KMS-11 (cell line): Measurements from ENCODE around the gene GPR101.

Source experiments
- H2AFZ ChIP-seq: fragments of 200-600 bp; sonication (generic); 2 replicates; pipeline ENCODE4 v1.6.1; 2016; ENCODE audit warnings: antibody characterized with exemption, mixed run types, low read depth
- H3K27ac ChIP-seq: fragments of 200-600 bp; sonication (generic); 2 replicates; pipeline ENCODE4 v1.6.1; 2016; ENCODE audit warnings: mild to moderate bottlenecking, mixed run types
- H3K27me3 ChIP-seq: fragments of 200-600 bp; sonication (generic); 2 replicates; pipeline ENCODE4 v1.6.1; 2017; ENCODE audit warnings: mild to moderate bottlenecking, low read depth, mixed run types, moderate library complexity; ENCODE audit not compliant: insufficient read depth
- H3K36me3 ChIP-seq: fragments of 200-600 bp; sonication (generic); 2 replicates; pipeline ENCODE4 v1.6.1; 2017; ENCODE audit warnings: mild to moderate bottlenecking, mixed run types; ENCODE audit not compliant: insufficient read depth
- H3K4me1 ChIP-seq: fragments of 200-600 bp; sonication (generic); 2 replicates; pipeline ENCODE4 v1.6.1; 2016; ENCODE audit warnings: mild to moderate bottlenecking, low read depth, mixed run types; ENCODE audit not compliant: poor library complexity, severe bottlenecking
- H3K4me2 ChIP-seq: fragments of 200-600 bp; sonication (generic); 2 replicates; pipeline ENCODE4 v1.7.0; 2016; ENCODE audit warnings: mild to moderate bottlenecking, mixed run types
- H3K4me3 ChIP-seq: fragments of 200-600 bp; sonication (generic); IDR thresholded peaks from 2 replicates; pipeline ENCODE4 v1.6.1; 2017; ENCODE audit warnings: low read depth, low read length, mixed read lengths; ENCODE audit not compliant: insufficient read depth
- H3K79me2 ChIP-seq: fragments of 200-600 bp; sonication (generic); 2 replicates; pipeline ENCODE4 v1.6.1; 2016; ENCODE audit warnings: low read depth, mixed run types; ENCODE audit not compliant: insufficient read depth
- H3K9ac ChIP-seq: fragments of 200-600 bp; sonication (generic); 2 replicates; pipeline ENCODE4 v1.6.1; 2016; ENCODE audit warnings: mild to moderate bottlenecking, mixed run types
- H4K20me1 ChIP-seq: fragments of 200-600 bp; sonication (generic); 2 replicates; pipeline ENCODE4 v1.6.1; 2016; ENCODE audit warnings: mild to moderate bottlenecking, mixed run types; ENCODE audit not compliant: insufficient read depth
- TF ChIP-seq, protein P1 (sequence below): fragments of 200-600 bp; sonication (generic); conservative IDR thresholded peaks from 2 replicates; pipeline ENCODE4 v1.6.1; 2017; ENCODE audit warnings: low read depth, mild to moderate bottlenecking, antibody characterized with exemption, low read length, moderate library complexity, mixed read lengths

Gene GPR101

GRCh38 chrX:137067147-137067546 lies 33.4 kb upstream of the GPR101 start:
- TF ChIP-seq, protein P1, sequence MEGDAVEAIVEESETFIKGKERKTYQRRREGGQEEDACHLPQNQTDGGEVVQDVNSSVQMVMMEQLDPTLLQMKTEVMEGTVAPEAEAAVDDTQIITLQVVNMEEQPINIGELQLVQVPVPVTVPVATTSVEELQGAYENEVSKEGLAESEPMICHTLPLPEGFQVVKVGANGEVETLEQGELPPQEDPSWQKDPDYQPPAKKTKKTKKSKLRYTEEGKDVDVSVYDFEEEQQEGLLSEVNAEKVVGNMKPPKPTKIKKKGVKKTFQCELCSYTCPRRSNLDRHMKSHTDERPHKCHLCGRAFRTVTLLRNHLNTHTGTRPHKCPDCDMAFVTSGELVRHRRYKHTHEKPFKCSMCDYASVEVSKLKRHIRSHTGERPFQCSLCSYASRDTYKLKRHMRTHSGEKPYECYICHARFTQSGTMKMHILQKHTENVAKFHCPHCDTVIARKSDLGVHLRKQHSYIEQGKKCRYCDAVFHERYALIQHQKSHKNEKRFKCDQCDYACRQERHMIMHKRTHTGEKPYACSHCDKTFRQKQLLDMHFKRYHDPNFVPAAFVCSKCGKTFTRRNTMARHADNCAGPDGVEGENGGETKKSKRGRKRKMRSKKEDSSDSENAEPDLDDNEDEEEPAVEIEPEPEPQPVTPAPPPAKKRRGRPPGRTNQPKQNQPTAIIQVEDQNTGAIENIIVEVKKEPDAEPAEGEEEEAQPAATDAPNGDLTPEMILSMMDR, result no peak
- no peak overlapping the region for H2AFZ ChIP-seq
- H3K4me1 ChIP-seq, result no peaks in the 10 kb centered on the region
- H3K27me3 ChIP-seq, result no peaks in the 10 kb centered on the region
- H3K4me3 ChIP-seq, result no peak overlapping the region
- H3K9ac ChIP-seq, result no peak overlapping the region
- no peaks in the 10 kb centered on the region for H4K20me1 ChIP-seq
- H3K27ac ChIP-seq, result no peak overlapping the region
- no peak overlapping the region for H3K4me2 ChIP-seq
- no peaks in the 10 kb centered on the region for H3K79me2 ChIP-seq
- no peaks in the 10 kb centered on the region for H3K36me3 ChIP-seq

DNA sequence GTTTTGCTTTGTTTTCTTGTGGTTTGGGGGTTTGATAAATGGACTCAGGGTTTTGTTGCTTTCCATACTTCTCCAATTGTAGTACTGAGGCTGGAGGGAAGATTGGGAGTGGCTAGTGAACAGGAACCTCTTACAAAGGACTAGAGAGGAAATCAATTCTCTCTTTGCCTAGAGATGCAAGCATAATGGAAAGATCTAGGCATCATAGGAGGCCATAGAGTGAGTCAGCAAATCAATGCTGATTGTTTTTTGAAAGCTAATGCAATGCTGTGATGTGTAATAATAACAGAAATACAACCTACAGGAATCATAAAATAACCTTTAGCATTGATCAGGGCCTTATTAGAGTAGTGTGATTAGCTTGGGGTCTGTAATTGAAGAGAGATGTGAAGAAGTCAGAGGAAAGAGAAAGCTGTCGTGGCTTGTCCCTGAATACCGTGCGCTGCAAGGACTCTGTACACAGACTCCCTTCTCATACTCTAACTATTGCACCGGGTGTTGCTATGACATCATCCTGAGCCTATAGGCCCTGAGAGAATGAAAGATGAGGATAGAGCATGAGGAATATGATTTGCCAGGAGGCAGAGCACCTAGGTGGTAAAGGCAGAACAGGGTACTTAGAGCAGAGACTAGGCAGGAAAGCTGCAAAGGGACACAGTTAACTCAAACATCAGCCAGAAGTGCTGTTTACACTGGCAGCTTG lies 29.3 kb upstream of the GPR101 start:
- H3K79me2 ChIP-seq, result no peaks in the 10 kb centered on the region
- H3K27me3 ChIP-seq, result no peaks in the 10 kb centered on the region

DNA sequence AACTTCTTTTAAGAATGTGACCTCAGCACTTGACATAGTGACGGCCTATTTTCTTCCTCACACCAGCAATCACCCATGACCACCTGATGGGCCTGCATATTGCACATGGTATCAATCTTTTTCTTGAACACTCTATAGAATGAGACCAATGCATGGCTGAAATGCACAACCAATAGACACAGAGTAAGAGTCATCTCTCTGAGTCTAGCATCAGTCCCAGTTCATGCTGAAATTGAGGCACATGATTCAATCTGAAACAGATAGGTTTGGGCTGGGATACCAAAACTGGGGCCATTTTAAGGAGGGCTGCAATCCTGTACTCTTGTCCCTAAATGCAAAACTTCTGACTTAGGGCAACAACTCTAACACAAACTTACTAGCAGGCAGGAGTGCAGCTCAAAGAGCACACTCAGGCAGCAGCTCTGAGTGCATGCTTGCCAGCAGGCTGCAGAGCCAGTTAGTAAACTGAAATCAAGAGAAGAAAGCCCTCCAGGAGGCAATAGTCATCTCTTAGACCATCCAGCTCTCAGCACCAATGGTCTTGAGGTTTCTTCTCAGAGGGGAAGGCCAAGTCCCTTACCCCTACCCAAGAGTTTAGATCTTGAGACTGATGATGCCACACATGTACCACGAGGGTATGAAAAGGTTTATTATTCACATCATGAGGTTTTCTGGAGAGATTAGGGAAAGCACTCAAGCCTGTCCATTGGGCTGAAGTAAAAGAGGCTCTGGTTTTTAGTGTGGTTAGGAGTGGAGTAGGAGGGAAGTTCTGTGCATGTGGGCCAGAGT lies 24.7 kb upstream of the GPR101 start:
- Histone ChIP-seq H3K36me3 (no peaks in the 10 kb centered on the region), H3K4me2 (no peak overlapping the region), H2AFZ (no peak overlapping the region), H3K27me3 (no peaks in the 10 kb centered on the region), H3K27ac (no peak overlapping the region), H3K79me2 (no peaks in the 10 kb centered on the region), H3K4me1 (no peaks in the 10 kb centered on the region), H3K4me3 (no peak overlapping the region), H4K20me1 (no peaks in the 10 kb centered on the region), H3K9ac (no peak overlapping the region)
- TF ChIP-seq, protein P1, result no peak

More for the DNA sequence above, 29.3 kb upstream of the GPR101 start:
- no peak overlapping the region for H3K4me3 ChIP-seq
- H3K9ac ChIP-seq, result no peak overlapping the region
- no peaks in the 10 kb centered on the region for H4K20me1 ChIP-seq
- H3K4me2 ChIP-seq, result no peak overlapping the region
- H3K4me1 ChIP-seq, result no peaks in the 10 kb centered on the region
- H3K36me3 ChIP-seq, result no peaks in the 10 kb centered on the region
- H2AFZ ChIP-seq, result no peak overlapping the region
- TF ChIP-seq, protein P1, result no peak
- no peak overlapping the region for H3K27ac ChIP-seq

DNA sequence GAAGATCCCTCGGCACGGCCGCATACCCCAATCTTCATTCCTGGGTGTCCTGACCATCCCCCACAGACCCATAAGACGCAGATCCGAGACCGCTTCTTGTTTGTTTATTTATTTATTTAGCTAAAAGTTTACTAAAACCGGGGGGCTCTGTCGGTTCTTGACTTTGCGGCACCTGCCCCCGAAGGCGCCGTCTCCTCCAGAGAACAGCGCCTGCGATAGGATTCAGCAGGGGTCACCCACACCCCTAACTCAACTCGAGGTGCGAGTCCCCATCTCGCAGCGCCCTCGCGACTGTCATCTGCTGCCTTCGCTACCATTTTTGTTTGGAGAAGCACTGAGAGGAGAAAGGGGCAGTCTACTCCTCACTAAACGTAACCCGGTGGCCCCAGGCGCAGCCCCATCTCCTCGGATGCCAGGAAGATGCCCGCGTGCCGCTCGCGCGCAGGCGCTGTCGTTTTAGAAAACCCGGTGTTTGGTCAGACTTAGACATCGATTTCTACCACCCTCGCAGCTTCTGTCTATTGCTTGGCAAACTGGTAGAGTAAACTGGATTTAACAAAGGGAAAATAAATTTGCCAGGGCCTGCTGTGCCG lies 18.9 kb upstream of the GPR101 start:
- no peak overlapping the region for H3K4me3 ChIP-seq
- H4K20me1 ChIP-seq, result no peaks in the 10 kb centered on the region
- H3K4me2 ChIP-seq, result peak overlapping the region; percentile 56
- H3K9ac ChIP-seq, result peak overlapping the region; percentile 27; the same call in 1 of the 2 replicates
- no peaks in the 10 kb centered on the region for H3K79me2 ChIP-seq
- no peaks in the 10 kb centered on the region for H3K36me3 ChIP-seq
- H3K4me1 ChIP-seq, result no peaks in the 10 kb centered on the region
- H3K27me3 ChIP-seq, result no peaks in the 10 kb centered on the region
- peak overlapping the region; percentile 92 for H2AFZ ChIP-seq
- H3K27ac ChIP-seq, result no peak overlapping the region
- TF ChIP-seq, protein P1, result peak; percentile 18; the same call in 1 of the 2 replicates
